Hindlimb muscle (tissue), 1 donor: Measurements from ENCODE around the gene CDC14B. TPM values are rescaled to one million over a fixed set of nuclear protein-coding genes. Genes with fewer than 3 reads are reported as not detected.
A peak's percentile ranks its signal among the peaks of the same experiment; 100 is the strongest.
"Not testable (repeated sequence)": the region's sequence is repeated elsewhere in the genome, so short reads cannot be mapped to it uniquely, and the experiment has no call there.

Experiments used
- DNase-seq: peaks from one replicate; pipeline ENCODE4 v3.0.0-alpha.2; 2013
- polyA plus RNA-seq: library from polyadenylated mRNA; unstranded; fragments of 120-200 nt; gene quantifications from one replicate; pipeline ENCODE4 v1.2.1, GENCODE V29; 2013; ENCODE audit not compliant: insufficient read length

Gene CDC14B
- 14.3 TPM for polyA plus RNA-seq

DNA sequence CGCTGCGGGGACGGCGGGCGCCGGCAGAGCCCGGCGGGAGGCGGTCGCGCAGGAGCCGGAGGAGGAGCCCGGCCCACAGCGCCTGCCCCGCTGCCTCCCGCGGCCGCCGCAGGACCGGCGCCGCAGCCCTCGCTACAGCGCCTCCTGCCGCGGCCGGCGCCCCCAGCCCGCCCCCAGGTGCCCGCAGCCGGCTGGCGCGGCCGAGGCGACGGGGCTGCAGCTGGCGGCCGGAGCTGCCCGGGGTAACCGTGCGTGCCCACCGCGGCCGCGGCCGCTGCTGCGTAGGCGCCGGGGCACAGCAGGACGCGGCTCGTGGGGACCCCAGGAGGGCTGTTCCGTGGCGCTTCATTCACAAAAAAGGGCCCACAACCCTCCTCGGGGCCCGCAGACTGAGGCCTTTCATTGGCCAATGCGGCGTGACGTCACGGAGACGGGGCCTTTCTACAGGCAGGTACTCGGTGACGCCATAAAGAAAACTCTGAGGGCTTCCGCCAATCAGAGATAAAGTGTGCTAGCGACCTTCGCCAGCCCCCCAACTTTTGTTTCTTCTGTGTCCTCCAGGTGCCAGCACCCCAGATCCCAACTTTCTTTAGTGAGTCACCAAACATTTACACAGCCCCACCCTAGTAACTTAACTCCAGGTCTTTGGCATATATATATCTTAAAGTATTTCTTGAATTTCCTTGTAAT lies at the start of gene CDC14B:
TSS of gene CDC14B (minus strand) at position 353 of the 690 bp plus-strand sequence. CDS start 465 bp downstream, outside the sequence.
- DNase-seq, result peak; percentile 73

DNA sequence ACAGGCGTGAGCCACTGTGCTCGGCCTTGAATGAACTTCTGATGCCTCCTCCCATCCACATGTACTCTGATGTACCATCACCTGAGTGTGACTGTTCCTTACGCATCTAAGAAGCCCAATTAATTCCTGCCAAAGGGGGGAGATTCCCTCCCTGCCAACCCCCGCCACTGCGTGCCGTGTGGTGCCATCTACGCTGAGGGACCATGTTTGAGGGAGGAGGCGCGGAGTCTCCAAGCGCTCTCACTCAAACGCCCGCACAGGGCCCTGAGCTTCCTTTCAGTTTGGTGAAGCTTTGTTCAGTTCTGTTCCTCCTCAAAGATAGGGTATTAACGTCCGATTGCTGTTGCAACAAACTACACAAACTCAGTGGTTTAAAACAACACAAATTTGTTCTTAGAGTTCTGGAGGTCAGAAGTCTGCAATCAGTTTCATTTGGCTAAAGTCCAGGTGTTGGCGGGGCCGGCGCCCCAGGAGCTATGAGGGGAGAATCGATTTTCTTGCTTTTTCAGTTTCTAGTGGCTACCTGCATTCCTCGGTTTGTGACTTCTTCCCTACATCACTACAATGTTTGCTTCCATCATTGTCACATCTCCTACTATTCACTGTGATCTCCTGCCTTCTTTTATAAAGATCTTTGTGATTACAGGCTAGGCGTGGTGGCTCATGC lies 49.4 kb upstream of the CDC14B start:
- DNase-seq, result no peak

DNA sequence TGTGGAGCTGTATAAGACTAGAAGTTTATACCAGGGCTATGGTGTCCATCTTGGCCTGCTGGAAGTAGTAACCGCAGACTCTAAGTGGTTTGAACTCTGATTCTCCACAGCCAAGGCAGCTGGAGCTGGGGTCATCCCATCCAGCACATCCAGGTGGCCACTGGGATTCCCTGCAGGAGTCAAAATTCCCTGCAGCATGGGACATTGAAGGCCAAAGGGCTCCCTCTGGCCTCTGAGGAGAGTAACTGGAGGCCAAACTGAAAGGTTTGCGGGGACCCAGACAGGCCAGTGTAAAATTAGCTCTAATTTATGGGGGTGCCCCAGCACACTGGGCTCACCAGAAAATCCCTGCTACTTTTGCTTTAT lies 47.7 kb upstream of the CDC14B start:
- no peak for DNase-seq

DNA sequence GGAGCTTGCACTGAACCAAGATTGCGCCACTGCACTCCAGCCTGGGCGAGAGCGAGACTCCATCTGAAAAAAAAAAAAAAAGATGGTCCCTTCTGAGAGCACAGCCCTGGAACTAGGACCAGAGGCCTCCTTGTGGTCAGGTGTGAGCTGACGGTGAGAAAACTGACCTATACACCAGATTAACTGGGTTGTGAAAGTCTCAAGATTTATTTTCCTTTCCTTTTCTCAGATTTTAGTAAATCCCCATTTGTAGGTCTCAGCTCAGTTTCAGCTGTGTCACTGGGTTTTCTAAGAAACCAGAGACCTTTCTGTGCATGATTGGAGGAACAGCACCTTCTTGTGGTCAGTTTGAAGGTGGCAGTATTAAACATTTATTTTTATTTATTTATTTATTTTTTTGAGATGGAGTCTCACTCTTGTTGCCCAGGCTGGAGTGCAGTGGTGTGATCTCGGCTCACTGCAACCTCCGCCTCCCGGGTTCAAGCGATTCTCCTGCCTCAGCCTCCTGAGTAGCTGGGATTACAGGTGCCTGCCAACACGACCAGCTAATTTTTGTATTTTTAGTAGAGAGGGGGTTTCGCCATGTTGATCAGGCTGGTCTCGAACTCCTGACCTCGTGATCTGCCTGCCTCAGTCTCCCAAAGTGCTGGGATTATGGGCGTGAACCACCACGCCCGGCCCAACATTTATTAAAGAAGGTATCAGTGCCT lies 47.2 kb upstream of the CDC14B start:
- peak; percentile 29 for DNase-seq

DNA sequence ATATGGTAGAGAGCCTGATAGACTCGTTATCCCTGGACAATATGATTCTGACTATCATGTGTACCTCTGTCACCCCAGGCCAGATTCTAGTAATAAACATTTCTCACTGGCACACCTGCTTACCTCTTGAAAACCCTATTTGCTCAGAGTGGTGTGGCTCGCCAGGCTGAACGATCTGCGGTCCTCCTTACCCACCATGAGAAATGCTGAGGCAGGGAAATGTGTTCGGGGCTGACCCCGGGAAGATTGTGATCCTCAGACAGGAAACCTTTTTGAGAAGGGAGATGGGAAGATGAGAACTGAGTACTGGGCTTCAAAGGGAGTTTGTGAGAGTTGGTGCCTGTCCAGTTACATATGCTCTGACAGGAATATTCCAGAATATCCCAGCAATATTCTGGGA lies 46.1 kb upstream of the CDC14B start:
- DNase-seq, result no peak

DNA sequence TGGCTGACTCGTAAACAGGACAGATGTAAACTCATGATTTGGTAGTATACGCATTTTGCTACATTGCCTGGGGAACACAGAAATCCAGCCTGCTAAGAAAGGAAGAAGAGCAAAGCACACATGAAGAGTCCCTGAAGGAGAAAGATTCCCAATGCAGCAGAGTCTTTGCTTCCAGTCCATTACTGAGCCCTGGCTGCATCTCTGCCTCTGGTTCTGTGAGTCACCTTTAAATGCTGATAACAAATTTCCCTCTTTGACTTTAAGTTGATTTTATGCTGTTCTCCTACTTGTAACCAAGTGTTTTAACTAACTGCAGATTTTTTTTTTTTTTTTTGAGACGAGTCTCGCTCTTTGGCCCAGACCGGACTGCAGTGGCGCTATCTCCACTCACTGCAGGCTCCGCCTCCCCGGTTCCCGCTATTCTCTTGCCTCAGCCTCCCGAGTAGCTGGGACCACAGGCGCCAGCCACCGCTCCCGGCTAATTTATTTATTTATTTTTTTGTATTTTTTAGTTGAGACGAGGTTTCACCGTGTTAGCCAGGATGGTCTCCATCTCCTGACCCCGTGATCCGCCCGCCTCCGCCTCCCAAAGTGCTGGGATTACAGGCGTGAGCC lies 44.0 kb upstream of the CDC14B start:
- DNase-seq, result no peak

DNA sequence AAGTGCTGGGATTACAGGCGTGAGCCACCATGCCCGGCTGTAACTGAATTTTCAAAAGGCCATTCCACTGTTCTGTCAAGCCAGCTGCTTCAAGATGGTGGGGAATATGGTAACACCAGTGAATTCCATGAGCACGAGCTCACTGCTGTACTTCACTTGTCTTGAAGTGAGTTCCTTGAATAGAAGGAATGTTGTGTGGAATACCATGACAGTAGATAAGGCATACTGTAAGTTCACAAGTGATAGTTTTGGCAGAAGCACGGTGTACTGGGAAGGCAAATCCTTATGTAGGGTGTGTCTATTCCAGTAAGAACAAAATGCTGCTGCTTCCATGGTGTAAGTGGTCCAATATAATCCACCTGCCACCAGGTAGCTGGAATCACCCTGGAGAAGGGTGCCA lies 42.1 kb upstream of the CDC14B start:
- DNase-seq, result no peak

DNA sequence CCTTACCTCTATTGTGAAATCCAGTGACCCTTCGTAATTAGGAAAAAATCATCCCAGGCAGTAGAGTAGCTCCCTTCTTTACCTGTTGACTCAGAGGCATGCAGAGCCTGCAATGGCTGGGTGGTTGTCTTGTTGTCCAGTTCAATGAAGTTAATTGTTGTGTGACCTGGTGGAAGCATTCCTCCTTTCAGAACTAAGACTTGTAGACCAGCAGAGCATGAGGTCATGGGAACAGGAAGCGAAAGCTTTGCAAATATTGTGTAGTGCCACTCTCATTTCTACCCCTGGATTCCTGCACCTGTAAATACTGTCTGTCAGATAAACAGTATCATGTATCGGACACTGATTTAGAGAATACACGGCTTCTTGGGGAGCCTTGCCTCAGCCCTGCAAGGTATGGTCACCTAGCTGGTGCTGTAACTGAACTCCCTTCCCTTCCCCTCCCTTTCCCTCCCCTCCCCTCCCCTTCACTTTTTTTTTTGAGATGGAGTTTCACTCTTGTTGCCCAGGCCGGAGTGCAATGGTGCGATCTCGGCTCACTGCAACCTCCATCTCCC lies 41.1 kb upstream of the CDC14B start:
- no peak for DNase-seq

DNA sequence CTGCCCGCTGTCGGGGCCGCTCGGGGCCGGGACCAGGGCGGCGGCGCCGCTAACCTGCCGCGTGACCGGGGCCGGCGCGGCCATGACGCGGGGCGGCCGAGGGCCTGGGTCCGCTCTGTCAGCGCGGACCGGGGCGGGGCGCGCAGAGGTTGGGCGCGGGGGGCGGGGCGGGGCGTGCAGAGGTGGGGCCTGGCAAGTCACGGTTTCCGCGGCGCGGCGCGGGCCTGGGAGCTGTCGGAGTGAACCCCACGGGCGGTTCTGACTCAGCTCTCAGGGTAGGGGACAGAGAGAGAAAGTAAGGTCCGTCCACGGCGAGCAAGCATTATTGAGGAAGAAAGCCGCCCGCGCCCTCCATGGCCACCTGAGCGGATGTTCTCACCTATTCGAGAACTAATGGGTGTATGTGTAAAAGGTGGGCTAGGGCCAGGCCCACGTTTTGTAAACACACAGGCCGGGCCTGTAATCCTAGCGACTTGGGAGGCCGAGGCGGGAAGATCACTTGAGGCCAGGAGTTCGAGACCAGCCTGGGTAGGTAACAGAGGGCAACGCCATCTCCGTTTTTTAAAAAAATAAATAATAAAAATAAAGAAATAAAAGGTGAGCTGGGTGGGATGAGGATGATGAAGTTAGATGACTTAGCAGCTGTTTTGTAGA lies 35.7 kb upstream of the CDC14B start, which contains the start of gene PRXL2C:
TSS of gene PRXL2C (minus strand) at position 120 of the 654 bp plus-strand sequence. CDS start at position 84, 36 bp downstream.
- peak; percentile 75 for DNase-seq

DNA sequence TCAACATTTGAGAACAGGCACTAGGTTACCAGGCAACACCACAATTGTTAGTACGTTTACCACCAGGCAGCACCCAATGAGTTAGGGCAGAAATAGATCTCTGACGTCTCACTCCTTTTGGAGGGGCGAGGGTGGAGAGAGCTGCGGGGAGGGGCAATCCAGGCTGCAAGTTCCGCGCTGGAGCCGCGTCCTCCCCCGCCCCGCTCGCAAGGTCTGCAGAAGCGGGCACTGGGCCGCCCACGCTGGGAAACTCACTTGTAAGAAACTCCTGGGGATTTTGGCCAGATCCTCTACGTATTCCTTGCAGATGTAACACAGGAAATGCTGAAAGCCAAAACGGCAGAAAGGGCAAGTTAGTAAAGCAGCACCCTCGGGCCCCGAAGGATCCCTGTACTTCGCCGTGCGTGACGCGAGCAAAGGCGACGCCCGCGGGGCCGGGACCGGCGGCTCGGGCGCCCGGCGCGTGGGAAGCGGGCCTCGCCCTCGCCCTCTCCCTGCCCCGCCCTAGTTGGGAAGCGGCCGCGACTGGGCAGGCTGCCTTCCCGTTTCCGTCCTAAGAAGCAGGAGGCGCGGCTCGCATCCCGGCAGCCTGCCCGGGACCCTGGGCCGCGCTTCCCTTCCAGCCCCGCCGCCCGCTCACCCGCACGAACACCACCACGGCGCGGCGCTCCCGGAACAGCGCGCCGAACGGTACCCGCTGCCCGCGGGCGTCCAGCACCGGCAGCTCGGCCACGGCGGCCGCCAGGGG lies 35.0 kb upstream of the CDC14B start:
- DNase-seq, result peak; percentile 77

DNA sequence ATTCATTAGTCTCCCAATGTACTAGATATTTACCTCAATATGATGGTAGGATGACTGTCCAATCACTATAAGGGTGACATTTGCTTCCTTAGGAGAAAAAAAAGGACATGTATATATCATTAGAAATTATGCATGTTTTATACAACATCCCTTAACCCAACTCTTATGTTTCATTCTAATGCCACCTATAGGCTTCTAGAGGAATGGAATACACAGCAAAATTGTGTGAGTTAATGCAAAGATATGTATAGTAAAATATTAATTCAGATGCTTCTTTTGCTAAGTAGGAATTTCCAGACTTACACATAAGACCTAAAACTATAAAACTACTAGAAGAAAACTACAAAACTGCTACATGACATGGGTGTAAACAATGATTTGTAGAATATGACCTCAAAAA lies 32.0 kb upstream of the CDC14B start:
- DNase-seq, result no peak

DNA sequence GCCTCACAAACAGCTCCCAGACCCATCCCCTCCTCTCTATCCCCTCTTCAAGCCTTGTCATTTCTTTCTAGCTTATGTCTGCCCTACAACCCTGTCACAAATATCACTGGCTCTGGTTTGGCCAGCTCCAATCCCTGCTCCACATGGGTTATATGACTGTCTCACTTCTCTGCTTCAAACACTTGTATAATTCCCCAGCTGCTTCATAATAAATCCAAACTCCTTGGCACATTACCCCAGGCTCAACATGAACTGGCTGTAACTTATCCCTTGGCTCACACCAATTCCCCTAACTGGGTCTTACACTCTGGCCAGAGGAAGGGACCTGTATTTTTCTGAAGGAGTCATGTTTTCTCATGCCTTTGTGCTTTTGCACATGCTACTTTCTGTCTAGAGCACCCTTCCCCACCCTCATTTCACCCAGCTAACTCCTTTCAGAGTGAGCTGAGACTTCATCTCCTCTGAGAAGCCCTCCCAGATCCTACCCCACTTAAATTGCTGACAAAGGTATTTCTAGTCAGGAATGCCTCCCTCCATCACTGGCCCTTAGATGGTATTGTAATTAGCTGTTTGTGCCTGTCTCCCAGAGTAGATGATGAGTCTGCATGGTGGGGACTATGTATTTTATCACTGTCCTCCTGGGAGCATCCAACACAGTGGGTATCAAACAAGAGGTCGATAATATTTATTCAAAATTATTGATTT lies 30.1 kb upstream of the CDC14B start:
- no peak for DNase-seq

DNA sequence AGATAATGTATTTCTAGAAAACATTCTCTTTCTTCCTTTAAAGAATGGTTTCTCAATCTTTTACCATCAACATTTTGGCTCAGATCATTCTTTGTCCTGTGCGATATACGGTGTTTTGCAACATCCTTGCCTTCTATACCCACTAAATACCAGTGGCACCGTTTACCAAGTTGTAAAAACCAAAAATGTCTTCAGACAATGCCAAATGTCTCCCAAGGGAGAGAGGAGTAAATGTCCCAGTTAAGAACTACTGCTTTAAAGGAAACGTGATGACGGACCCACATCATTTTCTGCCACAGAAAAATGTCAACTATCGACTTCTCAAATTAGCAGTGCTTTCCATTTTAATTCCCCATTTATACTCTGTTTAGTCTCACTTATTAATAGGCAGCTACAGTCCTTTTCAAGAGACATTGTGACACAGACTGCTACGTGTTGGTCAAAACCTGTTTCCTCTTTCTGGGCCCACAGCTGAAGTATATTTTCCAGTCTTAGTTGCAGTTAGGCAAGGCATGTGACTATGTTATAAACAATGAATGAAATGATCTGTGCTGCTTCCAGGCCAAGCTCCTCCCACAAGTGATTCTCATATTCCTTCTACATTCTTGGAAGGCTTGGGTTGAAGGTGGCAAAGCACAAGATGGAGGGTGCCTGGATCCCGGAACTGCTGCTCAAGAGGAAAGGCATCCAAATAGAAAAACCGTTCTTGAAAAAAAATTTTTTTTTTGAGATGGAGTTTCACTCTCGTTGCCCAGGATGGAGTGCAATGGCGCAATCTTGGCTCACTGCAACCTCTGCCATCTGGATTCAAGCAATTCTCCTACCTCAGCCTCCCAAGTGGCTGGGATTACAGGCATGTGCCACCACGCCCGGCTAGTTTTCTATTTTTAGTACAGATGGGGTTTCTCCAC lies 26.7 kb upstream of the CDC14B start:
- no peak for DNase-seq

DNA sequence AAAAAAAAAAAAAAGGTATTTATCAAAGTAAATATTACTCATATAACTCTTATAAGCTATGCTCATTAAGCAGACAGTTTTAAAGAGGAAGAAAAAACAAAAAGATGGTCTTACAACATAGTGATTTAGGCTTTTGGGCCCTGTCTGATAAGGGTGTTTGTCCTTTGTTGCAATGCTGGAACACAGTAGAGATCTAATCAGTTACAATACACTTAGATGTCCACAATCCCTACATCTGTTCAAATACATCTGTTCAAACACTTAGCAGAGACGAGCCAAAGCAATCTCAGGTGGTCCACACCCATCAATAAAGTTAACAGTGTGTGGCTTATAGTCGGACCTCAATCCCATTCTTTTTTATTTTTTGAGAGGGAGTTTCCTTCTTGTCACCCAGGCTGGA lies 24.5 kb upstream of the CDC14B start:
- DNase-seq, result no peak

DNA sequence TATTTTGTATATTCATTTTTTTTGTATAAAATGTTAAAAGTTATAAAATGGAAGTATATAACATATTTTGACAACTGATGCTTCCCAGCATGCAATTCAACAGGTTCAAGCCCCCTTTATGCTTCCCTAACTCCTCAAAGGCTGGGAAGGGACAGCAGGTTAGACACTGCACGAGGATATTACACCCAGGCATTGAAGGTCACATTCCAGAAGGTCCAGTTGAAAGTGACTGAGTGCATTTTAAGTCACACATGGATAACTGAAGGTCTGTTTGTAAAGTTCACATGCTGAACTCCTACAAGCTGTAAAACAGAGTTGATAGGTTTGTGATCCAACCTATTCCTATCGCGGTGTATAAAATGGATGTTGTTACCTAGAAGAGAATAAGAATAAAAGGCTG lies 21.9 kb upstream of the CDC14B start:
- DNase-seq, result no peak

DNA sequence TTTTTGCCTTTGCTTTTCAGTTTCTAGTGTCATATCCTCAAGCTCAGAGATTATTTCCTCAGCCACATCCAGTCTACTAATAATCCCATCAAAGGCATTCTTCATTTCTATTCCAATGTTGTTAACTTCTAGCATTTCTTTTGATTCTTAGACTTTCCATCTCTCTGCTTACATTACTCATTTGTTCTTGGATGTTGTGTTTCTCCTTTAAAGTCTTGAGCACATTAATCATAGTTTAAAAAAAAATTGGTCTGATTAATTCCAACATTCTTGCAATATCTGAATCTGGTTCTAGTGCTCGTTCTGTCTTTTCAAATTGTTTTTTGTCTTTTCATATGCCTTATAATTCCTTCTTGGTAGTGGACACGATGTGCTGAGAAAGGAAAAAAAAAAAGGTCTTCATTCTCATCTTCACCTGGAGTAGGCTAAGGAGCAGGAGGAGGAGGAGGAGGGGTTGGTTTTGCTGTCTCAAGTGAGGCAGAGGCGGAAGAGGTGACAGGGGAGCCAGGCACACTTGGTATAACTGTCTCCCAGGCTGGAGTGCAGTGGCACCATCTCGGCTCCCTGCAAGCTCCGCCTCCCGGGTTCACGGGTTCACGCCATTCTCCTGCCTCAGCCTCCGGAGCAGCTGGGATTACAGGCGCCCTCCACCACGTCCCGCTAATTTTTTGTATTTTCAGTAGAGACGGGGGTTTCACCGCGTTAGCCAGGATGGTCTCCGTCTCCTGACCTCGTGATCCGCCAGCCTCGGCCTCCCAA lies 19.1 kb upstream of the CDC14B start:
- no peak for DNase-seq

DNA sequence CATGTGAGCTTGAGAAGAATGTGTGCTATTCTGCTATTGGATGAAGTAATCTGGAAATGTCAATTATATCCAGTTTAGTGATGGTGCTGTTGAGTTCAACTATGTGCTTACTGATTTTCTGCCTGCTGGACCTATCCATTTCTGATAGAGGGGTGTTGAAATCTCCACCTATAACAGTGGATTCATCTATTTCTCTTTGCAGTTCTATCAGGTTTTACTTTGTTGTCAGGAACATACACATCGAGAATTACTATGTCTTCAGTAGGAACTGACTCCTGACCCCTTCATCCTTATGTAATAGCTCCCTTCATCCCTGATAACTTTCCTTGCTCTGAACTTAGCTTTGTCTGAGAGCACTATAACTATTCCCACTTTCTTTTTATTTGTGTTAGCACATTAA lies 16.7 kb upstream of the CDC14B start:
- DNase-seq, result no peak

DNA sequence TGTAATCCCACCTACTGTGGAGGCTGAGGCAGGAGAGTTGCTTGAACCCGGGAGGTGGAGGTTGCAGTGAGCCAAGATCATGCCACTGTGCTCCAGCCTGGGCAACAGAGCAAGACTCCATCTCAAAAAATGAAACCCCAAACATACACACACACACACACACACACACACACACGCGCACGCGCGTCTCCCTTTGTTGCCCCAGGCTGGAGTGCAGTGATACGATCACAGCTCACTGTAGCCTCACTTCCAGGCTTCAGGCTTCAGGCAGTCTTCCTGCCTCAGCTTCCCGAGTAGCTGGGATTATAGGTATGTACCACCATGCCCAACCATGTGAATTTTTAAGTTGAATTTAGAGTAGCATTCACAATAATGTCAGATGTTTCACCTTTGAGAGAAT lies 13.9 kb upstream of the CDC14B start:
- not testable (repeated sequence) for DNase-seq

DNA sequence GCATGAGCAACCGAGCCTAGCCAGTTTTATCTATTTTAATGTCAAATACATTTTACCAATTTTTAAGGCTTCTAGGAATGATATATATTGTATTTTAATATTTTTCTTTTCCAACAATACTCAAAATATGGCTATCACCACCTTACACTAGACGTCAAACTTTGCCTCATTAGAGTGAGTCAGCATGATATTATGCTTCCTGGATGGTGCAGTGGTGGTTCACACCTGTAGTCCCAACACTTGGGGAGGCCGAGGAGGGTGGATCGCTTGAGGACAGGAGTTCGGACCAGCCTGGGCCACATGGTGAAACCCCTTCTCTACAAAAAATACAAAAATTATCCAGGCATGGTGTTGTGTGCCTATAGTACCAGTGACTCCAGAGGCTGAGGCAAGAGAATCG lies 7.3 kb upstream of the CDC14B start:
- DNase-seq, result no peak
